Lung (tissue), 12 donors: ENCODE measurements around the gene CST11. TPM values are rescaled to one million over a fixed set of nuclear protein-coding genes. Genes with fewer than 3 reads are reported as not detected.

ENCODE experiments used
- ATAC-seq: fragments of 200-7000 bp; cut with Tn5 transposase; one replicate; pipeline ENCODE4 v1.9.1; 2020; ENCODE audit warnings: moderate number of reproducible peaks; ENCODE audit not compliant: insufficient read depth, low FRiP score
- DNase-seq, 3 donors: peaks; one replicate each; pipeline ENCODE4 v3.0.0-alpha.2; 2013 to 2017
- H3K27ac ChIP-seq, 2 donors: one replicate each; pipeline ENCODE4 v1.5.1; 2013; ENCODE audit warnings: mild to moderate bottlenecking in 2 of 2, moderate library complexity in 2 of 2, control low read depth in 1 of 2, inconsistent platforms in 1 of 2, low read depth in 1 of 2, low read length in 1 of 2
- H3K27me3 ChIP-seq, 3 donors: one replicate each; pipeline ENCODE4 v1.5.1; 2013; ENCODE audit warnings: low read length in 2 of 3; ENCODE audit not compliant: control insufficient read depth in 3 of 3, insufficient read depth in 3 of 3
- H3K36me3 ChIP-seq, 4 donors: one replicate each; pipeline ENCODE4 v1.5.1; 2013; ENCODE audit warnings: low read length in 4 of 4, mild to moderate bottlenecking in 1 of 4, moderate library complexity in 1 of 4; ENCODE audit not compliant: control insufficient read depth in 4 of 4, insufficient read depth in 4 of 4
- H3K4me1 ChIP-seq, 5 donors: one replicate each; pipeline ENCODE4 v1.5.1; 2013; ENCODE audit warnings: low read length in 5 of 5, mild to moderate bottlenecking in 2 of 5, moderate library complexity in 1 of 5; ENCODE audit not compliant: control insufficient read depth in 5 of 5, insufficient read depth in 5 of 5
- H3K4me3 ChIP-seq: one replicate; pipeline ENCODE4 v1.5.1; 2013; ENCODE audit warnings: mild to moderate bottlenecking, control low read depth, moderate library complexity
- H3K9ac ChIP-seq, 2 donors: one replicate each; pipeline ENCODE4 v1.5.1; 2013; ENCODE audit warnings: low read length in 2 of 2, control low read depth in 1 of 2; ENCODE audit not compliant: insufficient read depth in 1 of 2
- H3K9me3 ChIP-seq, 4 donors: one replicate each; pipeline ENCODE4 v1.5.1; 2013; ENCODE audit warnings: low read length in 3 of 4, mild to moderate bottlenecking in 1 of 4, moderate library complexity in 1 of 4; ENCODE audit not compliant: control insufficient read depth in 4 of 4, insufficient read depth in 3 of 4
- CTCF ChIP-seq: IDR thresholded peaks from 2 replicates; pipeline ENCODE4 v1.5.1; 2012; ENCODE audit warnings: mild to moderate bottlenecking; ENCODE audit errors: control extremely low read depth, extremely low read depth
- WGBS, 2 donors: extraction: QIAGEN DNeasy Blood & Tissue Kit; methylation state at CpG; one replicate each; pipeline ENCODE4 v1.1.7; 2013; 5-methylcytosine and 5-hydroxymethylcytosine counted together
- polyA plus RNA-seq, 2 donors: library from polyadenylated mRNA; stranded (reverse); fragments of 200-250 nt; gene quantifications; one replicate each; pipeline ENCODE4 v1.2.1, GENCODE V29; 2013
- total RNA-seq, 2 donors: library from RNA; depleted of rRNA in 1 of 2; stranded (reverse); fragments of >200 nt in 1 of 2; gene quantifications; one replicate each; pipeline ENCODE4 v1.2.1, GENCODE V29; 2014 to 2021
- donor health status: control.
- donor health status: control.
- donor health status: Bipolar disorder and iron deficiency.
- donor health status: healthy.
- donor health status: DM: yes; HTN: yes; CAD: no.

The CST11 gene
- total and polyA plus RNA-seq, 4 donors: not detected

- TF ChIP-seq CTCF: no peak
- Histone ChIP-seq H3K4me1 (no peaks in the 10 kb centered on the region), H3K4me3 (no peak overlapping the region), H3K9ac (no peak overlapping the region), H3K36me3 (no peaks in the 10 kb centered on the region), H3K27me3 (no peaks in the 10 kb centered on the region), H3K27ac (no peak overlapping the region), H3K9me3 (peaks cover 0 to 10% (median 0%) of the 10 kb centered on the region in 4 donors)
- DNase-seq (peak in 2 of 3 donors; percentile 47 to 49), ATAC-seq (no peak)
- whole genome bisulfite sequencing, 2 donors: 31 to 36% methylated on average over 3 of the region's 3 CpGs
Observed at GRCh38 chr20:23456409-23456808, 3.7 kb upstream of the CST11 start.

- H3K27ac ChIP-seq: no peak overlapping the region
- peaks cover 0 to 10% (median 0%) of the 10 kb centered on the region in 4 donors for H3K9me3 ChIP-seq
- no peak for DNase-seq
- no peak for TF ChIP-seq CTCF
- no peaks in the 10 kb centered on the region for H3K4me1 ChIP-seq
- H3K27me3 ChIP-seq: no peaks in the 10 kb centered on the region
- H3K4me3 ChIP-seq: no peak overlapping the region
- H3K9ac ChIP-seq: no peak overlapping the region
- 81 to 92% methylated on average over 7 of the region's 7 CpGs for WGBS, 2 donors
- no peaks in the 10 kb centered on the region for H3K36me3 ChIP-seq
- ATAC-seq: no peak
Observed at GRCh38 chr20:23455639-23456038, 3.0 kb upstream of the CST11 start.

- Histone ChIP-seq H3K9ac (no peak overlapping the region), H3K36me3 (no peaks in the 10 kb centered on the region), H3K9me3 (peaks cover 0 to 10% (median 0%) of the 10 kb centered on the region in 4 donors), H3K4me3 (no peak overlapping the region), H3K27me3 (no peaks in the 10 kb centered on the region), H3K27ac (no peak overlapping the region), H3K4me1 (no peaks in the 10 kb centered on the region)
- 98 to 100% methylated on average over 1 of the region's 1 CpG for WGBS, 2 donors
- DNase-seq (no peak), ATAC-seq (no peak)
- TF ChIP-seq CTCF: no peak
Observed at GRCh38 chr20:23454816-23455215, 2.1 kb upstream of the CST11 start.
